ENCODE measurements around the gene CIAO3.
"Not testable (repeated sequence)": the region's sequence is repeated elsewhere in the genome, so short reads cannot be mapped to it uniquely, and the experiment has no call there.

The CIAO3 gene

DNA sequence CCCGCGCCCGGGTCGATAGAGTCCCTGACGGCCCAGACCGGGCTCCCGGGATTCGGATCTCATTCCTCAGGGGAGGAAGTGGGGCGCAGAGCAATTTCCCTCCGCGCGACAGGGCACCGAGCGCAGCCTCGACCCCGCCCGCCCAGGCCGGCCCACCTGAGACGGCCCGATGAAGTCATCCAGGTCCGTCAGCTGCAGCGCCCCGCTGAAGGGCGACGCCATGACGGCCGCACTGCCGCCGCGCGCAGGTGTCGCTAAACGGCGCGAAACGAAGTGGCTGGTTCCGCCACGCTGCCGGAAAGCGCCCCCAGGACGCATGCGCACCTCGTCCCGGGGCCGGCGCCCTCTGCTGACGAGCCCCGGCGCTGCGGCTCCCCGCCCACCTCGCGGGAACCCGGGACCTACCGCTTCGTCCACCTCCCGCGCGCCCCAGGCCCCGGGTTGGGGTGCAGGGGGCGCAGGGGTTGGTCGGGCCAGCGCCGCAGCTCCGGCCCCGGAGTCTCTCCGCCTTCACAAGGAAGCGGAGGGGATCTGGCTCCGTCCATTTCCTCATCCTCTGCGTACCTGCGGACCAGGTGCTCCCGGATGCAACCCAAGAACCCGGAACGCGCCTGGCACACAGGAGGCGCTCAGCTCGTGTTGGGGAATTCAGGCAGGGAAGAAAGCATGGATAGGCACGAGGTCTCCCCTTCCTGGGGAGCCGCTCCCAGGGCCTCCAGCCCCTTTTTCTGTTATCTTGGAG, at the start of gene CIAO3:
Gene CIAO3 (minus strand): TSS at position 234 of the 742 bp plus-strand sequence. CDS start 12 bp downstream, at position 222.
- DNase-seq = peak; percentile 89 to 93

DNA sequence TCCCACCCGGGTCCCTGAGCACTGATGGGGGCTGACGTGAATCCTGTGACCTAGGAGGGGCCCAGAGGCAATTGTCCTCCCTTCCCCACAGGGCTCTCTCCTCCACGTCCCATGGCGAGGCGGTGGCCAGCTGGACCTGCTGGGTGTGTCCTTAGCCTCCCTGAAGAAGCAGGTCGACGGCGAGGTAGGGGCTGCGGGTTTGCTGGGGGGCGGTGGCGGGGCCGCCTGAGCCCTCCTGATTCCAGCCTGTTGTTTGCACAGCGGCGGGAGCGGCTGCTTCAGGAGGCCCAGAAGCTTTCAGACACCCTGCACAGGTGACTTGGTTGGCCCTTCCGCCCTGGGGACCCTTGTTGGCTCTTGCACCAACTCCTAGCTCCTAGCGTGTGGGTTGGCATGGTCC, 49.3 kb upstream of the CIAO3 start:
- no peak for DNase-seq

DNA sequence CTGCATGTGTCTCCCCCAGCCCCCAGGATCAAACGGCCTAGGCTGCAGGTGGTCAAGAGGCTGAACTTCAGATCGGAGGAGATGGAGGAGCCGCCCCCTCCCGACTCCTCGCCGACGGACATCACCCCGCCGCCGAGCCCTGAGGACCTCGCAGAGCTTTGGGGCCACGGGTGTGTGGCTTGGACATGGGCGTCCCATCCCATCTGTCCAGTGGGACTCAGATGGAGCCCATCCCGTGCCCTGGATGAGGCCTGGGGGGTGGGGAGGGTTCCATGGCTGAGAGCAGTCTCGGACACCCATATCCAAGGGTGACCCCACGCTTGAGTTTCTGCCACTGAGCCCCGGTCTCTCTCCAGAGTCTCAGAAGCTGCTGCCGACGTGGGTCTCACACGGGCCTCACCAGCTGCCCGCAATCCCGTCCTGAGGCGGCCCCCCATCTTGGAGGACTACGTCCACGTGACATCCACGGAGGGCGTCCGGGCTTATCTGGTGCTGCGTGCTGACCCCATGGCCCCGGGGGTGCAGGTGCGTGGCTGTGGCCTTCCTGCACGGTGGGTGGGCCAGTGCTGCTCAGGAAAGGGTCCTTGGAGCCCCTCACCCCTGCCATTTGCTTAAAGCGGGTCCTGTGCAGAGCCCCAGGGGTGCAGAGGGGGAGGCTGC, 48.5 kb upstream of the CIAO3 start:
- no peak for DNase-seq

DNA sequence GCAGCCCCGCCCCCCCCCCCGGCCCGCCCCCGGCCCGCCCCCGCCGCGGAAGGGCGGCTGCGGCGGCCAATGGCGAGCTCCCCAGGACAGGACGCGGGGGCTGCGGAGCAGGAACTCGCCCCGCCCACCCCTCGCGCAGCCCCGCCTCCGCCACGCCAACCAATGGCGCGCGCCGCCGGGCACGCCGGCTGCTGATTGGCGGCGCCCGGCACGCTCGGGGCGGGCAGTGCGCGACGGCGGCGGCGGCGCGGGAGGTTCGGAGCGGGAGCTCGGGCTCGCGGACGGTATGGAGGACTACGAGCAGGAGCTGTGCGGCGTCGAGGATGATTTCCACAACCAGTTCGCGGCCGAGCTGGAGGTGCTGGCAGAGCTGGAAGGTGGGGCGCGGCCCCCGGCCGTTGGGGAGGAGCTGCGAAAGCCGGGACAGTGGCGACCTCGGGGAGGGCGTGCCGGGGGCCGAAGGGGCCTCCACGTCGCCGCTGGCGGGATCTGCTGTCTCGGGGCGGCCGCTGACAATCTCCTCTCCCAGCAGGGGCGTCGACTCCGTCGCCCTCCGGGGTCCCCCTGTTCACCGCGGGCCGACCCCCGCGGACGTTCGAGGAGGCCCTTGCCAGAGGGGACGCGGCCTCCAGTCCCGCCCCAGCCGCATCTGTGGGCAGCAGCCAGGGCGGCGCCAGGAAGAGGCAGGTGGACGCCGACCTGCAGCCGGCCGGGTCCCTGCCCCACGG, 47.8 kb upstream of the CIAO3 start, which contains the start of gene CHTF18:
Gene CHTF18 (plus strand): TSS at position 222 of the 728 bp plus-strand sequence. CDS start 65 bp downstream, at position 287.
- peak; percentile 95 to 96 for DNase-seq

DNA sequence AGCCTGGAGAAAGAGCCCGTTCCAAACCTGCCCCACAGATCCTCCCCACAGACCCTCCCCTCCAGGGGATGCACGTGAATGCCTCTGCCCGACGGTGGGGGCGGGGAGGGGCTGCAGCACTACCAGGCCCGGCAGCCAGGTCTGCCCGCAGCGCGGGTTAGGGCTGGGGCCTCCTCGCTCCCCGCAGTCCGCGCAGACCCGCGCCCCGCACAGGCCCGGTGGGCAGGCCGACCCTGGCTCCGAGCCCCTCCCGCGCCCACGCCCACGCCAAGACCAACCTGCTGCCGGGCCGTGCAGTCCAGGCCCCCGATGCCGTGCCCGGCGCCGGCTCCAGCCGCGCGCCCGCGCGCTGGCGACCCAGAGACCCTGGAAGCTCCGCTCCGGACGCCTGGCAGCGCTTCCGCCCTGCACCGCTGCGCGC, 47.2 kb upstream of the CIAO3 start, which contains the start of gene RPUSD1:
Gene RPUSD1 (minus strand): TSS at position 404 of the 421 bp plus-strand sequence. CDS start 644 bp downstream, outside the sequence.
- no peak for DNase-seq

DNA sequence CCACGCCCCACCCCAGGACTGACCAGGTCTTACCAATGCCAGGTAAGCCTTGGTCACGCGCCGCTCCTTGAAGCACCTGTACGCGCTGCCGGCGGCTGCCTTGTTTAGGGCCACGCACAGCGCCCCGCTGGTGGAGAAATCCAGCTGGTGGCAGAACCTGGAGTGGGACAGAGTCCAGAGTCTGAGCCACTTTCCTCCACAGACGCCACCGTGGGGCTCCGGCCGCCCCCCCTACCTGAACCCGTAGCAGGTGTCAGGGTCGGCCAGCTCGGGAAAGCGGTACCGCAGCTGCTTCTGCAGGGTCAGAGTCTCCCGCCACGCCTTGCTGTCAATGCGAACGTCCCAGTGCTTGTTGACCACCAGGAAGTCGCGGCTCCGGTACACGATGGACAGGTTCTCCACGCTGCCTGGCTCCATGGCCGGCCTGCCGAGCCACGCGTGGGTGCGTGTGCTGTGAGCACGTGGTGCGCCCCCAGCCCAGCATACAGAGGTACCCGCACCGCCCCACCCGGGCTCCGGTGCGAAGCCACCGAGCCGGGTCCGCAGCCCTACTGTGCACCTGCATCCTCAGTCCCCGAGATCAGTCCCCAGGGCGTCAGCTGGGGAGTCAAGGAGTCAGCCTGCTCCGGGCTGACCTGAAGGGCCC, 46.6 kb upstream of the CIAO3 start:
- no peak for DNase-seq

DNA sequence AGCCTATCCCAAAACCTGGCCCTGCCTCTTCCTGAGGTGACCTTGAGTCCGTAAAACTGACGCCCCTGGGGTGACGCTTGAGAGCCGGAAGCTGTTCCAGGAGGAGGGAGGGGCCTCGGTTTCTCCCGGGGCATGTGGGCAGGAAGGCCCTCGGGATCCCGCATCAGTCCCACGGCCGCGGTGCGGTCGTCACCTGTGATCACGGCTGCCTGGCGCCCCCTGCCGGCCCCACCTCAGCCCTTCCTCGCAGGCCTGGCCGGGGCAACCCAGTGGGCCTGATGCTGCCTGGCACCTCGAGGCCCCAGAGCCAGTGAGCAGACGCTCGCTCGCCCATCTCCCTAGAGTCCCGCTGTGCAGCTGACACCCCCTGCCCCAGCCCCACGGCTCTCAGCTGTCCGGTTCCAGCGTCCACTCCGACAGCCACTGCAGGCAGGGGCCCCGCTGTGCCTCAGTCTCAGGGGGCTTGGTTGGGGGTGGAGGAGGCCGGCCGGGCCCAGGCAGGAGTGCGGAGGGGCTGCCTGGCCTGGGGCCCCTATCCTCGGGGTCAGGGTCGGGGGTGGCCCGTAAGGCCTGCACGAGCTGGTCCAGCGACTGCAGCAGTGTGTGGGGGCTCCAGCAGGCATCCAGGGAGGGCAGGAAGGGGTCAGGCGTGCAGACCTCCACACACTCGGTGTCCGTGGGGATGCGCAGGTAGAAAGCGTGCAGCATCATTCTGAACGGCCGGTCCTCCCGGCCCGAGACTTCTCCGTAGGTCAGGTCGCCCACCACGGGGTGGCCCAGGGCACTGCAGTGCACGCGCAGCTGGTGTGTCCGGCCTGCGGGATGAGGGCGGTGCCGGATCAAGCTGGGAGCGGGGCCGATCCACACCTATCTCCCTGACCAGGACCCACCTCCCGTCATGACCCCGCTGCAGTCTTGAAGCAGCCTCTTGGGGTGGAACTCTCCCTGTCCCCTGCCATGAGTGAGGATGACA, 45.1 kb upstream of the CIAO3 start:
- peak; percentile 72 to 78 for DNase-seq

DNA sequence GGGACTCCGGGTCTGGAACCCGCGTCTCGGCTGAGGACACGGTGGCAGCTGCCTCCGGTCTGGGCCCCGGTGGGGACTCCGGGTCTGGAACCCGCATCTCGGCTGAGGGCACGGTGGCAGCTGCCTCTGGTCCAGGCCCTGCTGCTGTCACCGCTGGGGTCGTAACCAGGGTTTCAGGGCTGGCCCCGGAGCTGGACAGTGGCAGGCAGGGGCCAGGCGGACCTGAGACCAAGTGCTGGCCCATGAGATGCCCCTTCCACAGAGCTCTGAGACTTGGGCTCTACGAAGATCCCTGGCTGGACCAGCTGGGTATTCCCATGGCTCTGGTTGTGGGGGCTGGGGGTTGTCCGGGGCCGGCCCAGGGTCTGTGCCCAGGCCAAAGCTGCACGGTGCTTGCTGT, 43.6 kb upstream of the CIAO3 start:
- DNase-seq = no peak

DNA sequence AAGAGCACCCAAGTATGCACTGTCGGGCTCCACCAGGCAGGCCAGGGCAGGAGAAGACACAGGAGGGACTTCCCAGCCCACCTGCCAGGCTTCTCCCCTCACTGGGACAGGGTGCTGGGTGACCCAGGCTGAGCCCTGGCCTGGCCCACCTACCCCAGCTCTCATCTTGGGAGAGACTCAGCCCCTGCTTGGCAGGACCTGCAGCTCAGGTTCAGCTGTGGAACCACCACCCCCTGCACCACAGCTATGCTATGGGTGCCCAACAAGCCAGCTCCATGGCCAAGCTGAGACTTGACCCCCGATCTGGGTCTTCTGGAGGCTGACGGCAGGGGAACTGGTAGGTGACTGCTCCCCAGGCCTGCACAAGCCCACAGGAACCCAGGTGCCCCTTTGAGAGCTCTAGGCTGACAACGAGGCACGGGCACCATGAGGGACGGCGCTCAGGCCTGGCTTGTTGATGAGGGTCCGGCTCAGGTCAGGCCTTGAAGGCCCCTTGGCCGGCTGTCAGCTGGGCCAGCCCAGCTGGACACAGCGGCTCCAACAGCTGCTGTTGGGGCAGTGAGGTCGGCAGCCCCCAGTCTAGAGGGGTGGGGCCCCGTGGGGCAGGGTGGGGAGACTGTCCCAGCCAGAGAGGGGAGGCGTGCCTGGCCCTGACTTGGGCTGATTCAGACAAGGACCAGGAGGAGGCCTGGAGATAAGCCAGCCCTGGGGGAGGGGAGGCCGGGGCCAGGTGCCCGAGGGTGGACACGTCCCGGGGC, 42.8 kb upstream of the CIAO3 start:
- no peak for DNase-seq

DNA sequence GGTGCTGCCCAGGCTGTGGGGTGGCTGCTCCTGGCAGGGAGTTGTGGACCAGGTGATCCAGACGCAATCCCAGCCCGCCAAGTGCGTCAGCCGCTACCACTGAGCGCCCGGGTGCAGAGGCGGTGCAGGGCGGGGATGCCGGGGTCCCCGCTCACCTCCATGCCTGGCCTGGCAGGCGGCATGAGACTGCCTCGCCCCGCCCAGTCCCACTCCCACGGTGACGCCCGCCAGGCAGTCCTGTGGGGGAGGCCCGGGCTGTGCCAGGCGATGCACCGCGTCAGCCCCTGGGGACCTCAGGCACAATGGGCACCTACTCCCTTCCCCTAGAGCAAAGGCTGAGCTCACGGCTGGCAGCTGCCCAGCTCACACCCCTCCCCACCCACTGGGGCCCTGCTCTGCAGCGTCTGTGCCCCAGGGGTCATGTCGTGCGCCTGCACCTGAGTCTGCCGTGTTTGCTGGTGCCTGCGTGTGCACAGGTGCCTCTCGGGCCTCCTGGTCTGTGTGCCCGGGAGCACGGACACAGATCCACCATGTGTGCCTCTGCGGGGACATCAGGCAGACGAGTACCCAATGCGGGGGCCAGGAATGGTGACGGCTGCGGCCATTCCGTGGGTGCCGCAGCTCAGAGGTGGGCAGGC, 42.1 kb upstream of the CIAO3 start:
- DNase-seq = no peak

DNA sequence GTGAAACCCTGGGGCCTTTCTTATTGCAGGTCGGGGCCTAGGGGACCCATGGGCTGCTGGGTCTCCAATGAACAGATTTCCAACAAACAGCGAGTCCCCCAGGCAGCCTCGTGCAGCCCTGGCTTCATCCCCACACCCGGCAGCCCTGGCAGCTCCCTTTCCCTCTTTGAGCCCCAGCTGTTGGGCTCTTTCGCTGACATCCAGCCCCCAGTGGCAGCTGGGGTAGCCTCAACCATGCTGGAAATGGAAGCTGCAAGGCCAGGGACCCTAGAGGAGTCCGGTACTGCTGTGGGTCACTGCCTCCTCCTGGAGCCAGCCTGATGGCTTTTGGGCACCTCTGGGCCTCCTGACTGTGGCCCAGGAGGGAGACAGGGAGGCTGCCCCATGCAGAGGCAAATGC, 41.5 kb upstream of the CIAO3 start:
- no peak for DNase-seq

DNA sequence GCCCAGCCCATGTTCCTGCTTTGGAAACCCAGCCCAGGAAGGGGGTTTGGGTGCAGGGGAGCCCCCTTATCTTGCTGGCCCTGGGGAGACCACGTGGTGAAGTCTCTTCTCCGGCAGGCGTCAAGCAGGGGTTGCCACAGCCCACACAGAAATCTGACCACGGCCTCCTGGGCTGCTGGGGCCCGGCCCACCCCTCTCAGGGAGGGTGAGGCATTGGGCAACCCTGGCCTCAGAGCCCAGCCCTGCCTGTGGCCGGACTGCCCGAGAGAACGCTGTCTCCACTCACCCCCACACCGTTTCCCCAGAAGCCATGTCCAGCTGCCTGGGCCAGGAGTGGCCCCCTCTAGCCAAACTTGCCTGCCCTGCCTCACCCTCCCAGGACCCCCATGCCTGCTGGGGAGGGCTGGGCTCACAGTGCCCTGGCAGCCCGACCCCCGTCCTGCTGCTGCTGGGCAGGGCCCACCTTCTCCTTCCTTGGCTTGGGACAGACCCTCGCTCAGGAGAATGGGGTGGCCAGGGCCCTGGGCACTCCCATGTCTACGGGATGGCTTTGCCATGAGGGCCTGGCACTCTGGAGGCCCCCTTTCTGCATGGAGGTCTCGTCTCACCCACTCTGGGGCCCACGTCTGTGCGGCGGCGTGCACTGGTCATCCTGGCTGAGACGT, 40.7 kb upstream of the CIAO3 start:
- DNase-seq = no peak

DNA sequence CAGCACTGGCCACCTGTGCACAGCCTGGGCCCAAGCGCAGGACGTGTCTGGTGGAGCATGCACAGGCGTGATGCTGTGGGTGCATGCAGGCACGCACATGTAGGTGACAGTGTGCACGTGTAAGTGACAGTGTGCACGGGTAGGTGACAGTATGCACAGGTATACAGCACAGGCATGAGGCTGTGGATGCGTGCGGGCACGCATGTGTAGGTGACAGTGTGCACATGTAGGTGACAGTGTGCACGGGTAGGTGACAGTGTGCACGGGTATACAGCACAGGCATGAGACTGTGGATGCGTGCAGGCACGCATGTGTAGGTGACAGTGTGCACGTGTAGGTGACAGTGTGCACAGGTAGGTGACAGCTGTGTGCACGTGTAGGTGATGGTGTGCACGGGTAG, 39.5 kb upstream of the CIAO3 start:
- no peak for DNase-seq

DNA sequence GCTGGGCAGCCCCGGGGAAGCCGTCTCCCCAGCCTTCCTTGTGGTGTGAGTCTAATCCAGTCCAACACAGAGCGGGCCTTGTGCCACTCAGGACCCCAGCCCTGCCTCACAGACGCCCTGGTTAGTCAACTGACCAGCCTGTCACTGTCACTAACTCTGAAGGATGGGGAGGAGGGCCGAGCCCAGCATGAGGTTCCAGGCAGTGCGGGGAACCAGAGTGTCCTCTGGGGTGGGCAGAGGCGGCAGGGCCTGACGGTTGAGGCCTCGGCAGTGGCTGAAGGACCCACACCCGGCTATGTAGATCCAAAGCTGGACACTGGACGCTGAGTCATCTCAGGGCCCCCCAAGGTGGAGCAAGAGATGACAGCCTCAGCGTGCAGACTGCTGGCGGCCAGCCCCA, 38.8 kb upstream of the CIAO3 start:
- no peak for DNase-seq

DNA sequence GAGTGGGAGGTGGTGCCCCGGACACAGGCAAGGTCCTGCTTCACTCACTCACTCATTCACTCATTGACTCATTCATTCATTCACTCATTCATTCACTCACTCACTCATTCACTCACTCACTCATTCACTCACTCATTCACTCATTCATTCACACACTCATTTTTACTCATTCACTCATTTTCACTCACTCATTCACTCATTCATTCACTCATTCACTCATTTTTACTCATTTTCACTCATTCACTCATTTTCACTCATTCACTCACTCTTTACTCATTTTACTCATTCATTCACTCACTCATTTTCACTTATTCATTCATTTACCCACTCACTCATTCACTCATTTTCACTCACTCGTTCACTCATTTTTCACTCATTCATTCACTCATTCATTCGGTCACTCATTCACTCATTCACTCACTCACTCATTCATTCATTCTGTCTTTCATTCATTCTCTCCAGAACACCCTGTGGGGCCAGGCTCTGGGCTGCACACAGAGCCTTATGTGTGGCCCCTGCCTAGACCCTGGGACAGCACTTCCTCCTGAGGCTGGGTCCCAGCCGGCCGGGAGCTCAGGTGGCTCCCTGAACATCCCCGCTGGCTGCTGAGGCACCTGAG, 38.2 kb upstream of the CIAO3 start:
- no peak for DNase-seq

DNA sequence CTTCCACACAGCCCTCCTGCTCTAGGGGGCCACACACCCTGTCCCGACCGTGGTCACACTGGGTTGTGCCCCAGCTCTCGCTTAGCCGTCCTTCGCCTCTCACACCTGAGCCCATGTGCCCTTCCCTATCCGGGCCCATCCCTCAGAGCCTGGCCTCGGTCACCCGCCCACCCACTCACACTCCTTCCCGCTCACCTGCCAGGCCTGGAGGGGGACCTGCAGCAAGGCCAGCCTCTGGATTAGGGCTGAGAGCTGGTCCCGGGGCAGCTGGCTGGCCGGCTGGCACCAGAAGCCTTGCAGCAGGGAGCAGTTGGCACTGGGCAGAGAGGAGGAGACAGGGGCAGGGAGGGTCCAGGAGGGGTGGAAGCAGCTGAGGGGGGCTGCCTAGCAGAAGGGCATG, 37.6 kb upstream of the CIAO3 start:
- DNase-seq = no peak

DNA sequence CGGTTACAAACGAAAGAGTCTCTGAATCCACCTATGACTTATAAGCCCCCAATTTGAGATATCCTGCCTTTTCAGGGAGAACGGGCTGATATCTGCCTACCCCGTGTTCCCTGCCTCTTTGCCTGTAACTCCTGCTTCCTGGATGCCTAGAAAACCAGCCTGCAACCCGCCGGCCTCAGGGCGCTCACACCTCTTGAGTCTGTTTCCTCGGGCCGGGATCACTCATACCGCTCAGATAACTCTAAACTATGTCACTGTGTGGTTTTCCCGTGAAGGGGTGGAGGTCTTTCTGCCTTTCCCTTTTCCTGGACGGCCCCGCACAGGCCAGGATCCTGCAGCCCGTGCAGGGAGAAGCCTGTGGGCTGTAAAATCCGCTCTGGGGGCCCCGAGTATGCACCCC, 37.0 kb upstream of the CIAO3 start:
- no peak for DNase-seq

DNA sequence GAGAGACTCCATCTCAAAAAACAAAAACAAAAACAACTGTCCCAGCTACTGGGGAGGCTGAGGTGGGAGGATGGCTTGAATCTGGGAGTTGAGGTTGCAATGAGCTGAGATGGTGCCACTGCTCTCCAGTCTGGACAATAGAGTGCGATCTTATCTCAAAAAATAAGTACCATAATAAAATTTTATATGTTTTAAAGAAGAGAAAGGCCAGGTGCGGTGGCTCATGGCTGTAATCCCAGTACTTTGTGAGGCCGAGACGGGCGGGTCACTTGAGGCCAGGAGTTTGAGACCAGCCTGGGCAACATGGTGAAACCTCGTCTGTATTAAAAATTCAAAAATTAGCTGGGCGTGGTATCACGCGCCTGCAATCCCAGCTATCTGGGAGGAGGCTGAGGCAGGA, 36.0 kb upstream of the CIAO3 start:
- no peak for DNase-seq

DNA sequence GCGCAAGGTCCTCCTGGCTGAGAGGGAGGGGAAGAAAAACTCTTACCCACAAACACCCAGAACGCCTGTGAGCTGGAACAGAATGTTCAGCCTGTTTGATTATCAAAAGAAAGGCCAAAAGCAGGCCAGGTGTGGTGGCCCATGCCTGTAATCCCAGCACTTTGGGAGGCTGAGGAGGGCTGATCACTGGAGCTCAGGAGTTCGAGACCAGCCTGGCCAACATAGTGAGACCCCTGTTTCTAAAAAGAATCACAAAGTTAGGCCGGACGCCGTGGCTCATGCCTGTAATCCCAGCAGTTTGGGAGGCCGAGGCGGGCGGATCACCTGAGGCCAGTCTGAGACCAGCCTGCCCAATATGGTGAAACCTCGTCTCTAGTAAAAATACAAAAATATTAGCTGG, 35.5 kb upstream of the CIAO3 start:
- DNase-seq = not testable (repeated sequence)
